GM19438 (cell line): ENCODE results near the gene PNKP.
A peak's percentile ranks its signal among the peaks of the same experiment; 100 is the strongest.

ENCODE experiments used
- ATAC-seq: cut with Tn5 transposase; IDR thresholded peaks from one replicate; pipeline ENCODE4 v1.9.1; 2021; ENCODE audit warnings: low read depth; ENCODE audit not compliant: unreplicated experiment

PNKP gene

GRCh38 chr19:49866933-49867782, at the start of gene PNKP:
TSS of gene PNKP (minus strand) at chr19:49867576. CDS start at chr19:49867204, 372 bp downstream.
- peak; percentile 34 for ATAC-seq

- ATAC-seq: no peak
Measured at GRCh38 chr19:49915271-49915670, 47.9 kb upstream of the PNKP start.

DNA sequence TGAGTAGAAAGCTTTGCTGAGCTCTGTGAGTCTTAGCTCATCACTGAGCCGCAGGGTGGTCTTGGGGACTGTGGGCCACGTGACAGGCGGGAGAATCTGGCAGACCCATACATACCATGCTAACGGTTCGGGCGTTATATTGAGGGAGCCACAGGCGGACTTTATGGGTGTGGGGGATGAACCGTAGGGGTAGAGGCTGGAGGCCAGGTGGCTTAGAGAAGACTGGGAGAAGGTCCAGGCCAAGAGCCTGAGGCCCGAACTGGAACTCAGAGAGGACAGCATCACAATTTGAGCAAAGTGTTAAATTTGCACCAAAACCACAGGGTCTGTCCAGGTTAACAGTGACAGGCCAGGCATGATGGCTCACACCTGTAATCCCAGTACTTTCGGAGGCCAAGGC, 46.3 kb upstream of the PNKP start:
- no peak for ATAC-seq

DNA sequence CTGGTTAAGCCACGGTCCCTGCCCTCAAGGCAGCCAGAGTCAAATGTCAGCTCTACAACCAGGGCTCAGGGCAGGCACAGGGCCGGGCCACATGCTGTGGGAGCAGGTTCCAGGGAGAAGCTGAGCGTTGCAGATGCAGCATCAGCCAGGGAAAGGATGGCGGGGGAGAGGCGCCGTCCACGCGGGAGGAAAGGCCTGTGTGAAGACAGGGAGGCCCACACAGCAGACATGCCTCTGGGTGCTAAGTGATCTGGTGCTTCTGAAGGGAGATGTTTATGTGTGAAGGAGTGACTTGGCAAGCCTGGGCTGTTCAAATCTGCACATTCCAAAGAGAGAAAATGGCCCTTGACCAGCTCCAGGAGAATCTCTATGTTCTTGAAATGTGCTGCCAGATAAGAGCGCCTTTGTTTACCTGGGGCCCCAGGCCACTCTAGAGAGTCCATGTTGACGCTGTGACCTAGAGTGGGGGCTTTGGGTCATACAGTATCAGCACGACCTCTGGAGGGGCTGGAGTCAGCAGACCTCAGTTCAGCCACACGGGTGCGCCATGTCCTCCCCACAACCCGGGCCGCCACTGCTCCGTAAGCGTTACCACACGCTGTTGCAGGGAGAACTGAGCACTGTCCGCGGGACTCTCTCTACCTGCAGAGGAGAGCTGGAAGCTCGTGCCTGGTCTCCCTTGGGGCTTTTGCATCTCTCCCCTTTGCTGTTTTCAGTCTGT, 45.7 kb upstream of the PNKP start:
- no peak for ATAC-seq

DNA sequence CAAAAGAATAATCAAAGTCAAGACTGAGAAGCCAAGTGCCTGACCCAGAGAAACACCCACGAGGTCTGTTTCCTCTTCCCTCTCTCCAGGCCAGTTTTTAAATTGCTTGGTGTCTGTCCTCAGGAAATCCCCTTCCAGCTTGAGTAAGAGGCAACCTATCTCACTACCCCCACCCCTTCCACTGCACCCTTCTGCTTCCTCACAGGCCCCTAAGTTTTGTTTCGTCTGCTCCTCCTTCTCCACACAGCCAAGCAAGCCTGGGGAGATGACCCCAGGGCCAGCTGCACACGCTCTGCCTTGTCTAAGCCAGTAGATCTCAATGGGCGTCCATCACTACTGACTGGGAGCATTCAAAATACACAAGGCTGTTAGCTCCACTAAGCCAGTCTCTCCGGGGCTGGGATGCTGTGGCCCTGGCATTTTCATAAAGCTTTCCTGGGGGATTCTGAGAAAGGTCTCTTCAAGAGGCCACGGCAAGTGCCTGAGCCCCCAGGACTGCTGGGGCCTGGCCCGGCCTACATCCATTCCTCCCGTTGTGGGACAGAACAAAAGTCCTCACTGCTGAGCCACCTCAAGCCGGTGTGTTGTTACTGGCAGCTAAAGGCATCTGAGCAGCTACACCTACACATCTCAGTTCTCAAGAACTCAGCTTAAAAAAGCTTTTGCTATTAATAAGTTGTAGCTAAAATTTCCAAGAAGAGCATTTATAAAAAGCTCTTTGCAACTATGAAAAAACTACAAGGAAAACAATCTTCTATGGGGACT, 44.2 kb upstream of the PNKP start:
- no peak for ATAC-seq

GRCh38 chr19:49910179-49910578, 42.8 kb upstream of the PNKP start:
- ATAC-seq: no peak

GRCh38 chr19:49908480-49909420, 41.4 kb upstream of the PNKP start:
- ATAC-seq: no peak

GRCh38 chr19:49907745-49908446, 40.5 kb upstream of the PNKP start:
- ATAC-seq: peak; percentile 38

GRCh38 chr19:49906879-49907564, 39.6 kb upstream of the PNKP start:
- ATAC-seq: peak; percentile 45

DNA sequence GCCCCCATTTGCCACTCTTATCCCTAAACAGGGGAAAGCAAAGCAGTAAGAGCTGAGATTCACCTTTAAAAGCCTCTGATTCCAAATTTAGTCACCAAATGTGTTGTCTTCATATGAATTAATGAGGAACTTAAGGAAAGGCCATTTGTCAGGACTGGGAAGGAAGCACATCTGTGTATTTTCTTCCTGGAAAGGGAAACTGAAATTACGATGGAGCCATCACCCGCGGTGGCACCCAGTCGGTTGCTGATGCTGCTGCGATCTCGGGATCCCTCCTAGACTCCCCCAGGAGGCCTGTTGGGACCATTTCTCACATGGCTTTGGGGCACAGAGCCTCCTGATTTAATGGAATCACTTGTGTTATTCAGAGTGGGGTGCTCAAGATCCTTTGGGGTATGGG, 36.8 kb upstream of the PNKP start:
- no peak for ATAC-seq

DNA sequence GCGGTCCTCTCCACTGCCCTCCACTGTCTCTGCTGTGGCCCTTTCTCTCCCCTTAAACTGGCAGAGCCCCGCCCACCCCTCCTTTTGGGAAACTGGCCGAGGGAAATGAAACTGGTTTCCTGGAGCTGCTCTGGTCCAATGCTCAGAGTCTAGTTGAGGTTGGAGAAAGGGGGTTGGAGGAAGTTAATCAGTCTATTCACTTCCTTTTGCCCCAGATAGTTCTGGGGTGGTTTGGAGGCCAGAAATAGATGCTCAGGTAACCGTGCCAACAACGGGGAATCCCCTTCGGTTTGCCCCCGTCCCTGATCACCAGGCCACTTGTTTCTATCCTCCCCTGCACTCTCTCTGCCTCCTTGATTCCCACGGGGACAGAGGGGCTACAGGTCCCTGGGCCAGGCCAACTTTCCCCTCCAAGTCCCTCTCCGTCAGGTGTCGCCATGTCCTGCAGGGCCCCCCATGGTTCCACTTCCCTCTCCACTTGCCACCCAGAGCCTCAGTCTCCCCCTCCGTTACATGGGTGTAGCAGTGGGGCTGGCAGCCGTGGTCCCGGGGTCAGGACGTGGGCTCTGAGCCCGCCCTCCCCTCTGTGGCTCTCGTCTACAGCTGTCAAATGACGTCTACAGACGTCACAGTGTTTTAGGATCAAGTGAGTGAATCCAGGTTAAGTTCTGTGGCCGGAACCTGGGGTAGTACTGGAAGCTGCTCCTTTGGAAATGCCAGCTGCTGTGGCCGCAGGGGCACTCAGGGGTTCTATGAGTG, 29.7 kb upstream of the PNKP start, which contains the start of gene IL4I1:
Gene IL4I1, minus strand, starts transcription at position 25 of the 759 bp plus-strand sequence. CDS start 727 bp downstream, outside the sequence.
- ATAC-seq: peak; percentile 58

GRCh38 chr19:49895566-49896297, 28.4 kb upstream of the PNKP start:
- no peak for ATAC-seq

- no peak for ATAC-seq
Measured at GRCh38 chr19:49894879-49895565, 27.6 kb upstream of the PNKP start.

DNA sequence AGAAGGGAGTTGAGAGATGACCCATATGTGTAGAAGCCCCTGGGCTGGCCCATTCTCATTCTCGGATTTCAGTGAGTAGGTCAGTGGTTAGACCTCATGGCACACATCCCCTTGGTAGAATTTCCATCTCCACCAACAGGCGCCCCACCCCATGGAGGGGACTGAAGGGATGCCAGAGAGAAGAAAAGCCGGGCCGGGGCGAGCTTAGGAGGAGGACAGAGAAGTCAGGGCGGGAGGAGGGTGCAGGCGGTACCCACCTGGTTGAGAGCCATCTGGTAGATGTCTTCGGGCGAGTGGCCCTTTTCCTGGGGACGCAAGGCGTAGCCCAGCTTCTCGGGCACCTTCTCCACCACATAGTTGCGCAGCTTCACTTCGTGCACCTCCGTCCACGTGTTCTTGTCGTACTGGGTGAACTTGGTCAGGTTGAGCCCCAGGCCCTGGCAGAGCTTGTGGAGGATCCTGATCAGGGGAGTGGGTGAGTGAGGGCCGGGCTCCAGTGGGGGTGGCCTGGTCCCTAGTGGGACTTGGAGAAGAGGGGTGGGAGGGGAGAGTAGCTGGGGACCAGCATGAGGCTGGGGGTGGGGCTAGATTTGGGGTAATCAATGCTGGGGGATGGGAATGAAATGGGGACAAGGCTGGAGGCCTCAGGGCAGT, 26.8 kb upstream of the PNKP start:
- no peak for ATAC-seq

GRCh38 chr19:49892716-49893115, 25.3 kb upstream of the PNKP start:
- no peak for ATAC-seq

GRCh38 chr19:49891393-49891792, 24.0 kb upstream of the PNKP start:
- no peak for ATAC-seq
